GM23338 (cell line): ENCODE results near the gene SARNP.

Source experiments
- CREB1 ChIP-seq: fragments of 250-450 bp; sonication (Bioruptor Pico); IDR thresholded peaks from 2 replicates; pipeline ENCODE4 v1.5.0; 2020; ENCODE audit warnings: low read depth, mild to moderate bottlenecking, moderate library complexity
- CTCF ChIP-seq, 2 experiments: fragments of 200-600 bp in 1 of 2; sonication (generic) in 1 of 2; conservative IDR thresholded peaks; 2 replicates each; pipeline versions ENCODE4 v1.5.1 to v1.6.1; 2016 to 2017; ENCODE audit warnings: antibody characterized with exemption in 2 of 2, low read depth in 2 of 2, mild to moderate bottlenecking in 2 of 2, moderate library complexity in 1 of 2
- EZH2 ChIP-seq: fragments of 200-600 bp; sonication (generic); IDR thresholded peaks from one replicate; pipeline ENCODE4 v1.8.0; 2017; ENCODE audit warnings: antibody characterized with exemption, mild to moderate bottlenecking, low read depth; ENCODE audit not compliant: unreplicated experiment
- JUNB ChIP-seq: IDR thresholded peaks from one replicate; pipeline ENCODE4 v1.6.1; 2016; ENCODE audit warnings: antibody characterized with exemption; ENCODE audit not compliant: unreplicated experiment
- POLR2AphosphoS5 ChIP-seq: IDR thresholded peaks from 2 replicates; pipeline ENCODE4 v1.6.1; 2016; ENCODE audit warnings: antibody characterized with exemption, low read depth

GRCh38 chr12:55726971-55727370 is 90.6 kb downstream of the SARNP start:
- no peak for TF ChIP-seq CTCF (conservative IDR thresholded peaks at IDR 0.05; ENCODE audit: low read depth in 2 of 2)
- no peak for TF ChIP-seq EZH2
- no peak for TF ChIP-seq CREB1 (CRISPR knock-in tag)
- TF ChIP-seq POLR2AphosphoS5 = no peak
- no peak for TF ChIP-seq JUNB
